Measurements from ENCODE around the gene HTD2.
"Not testable (repeated sequence)": the region's sequence is repeated elsewhere in the genome, so short reads cannot be mapped to it uniquely, and the experiment has no call there.

HTD2 gene

GRCh38 chr3:58333206-58334012 is 27.1 kb downstream of the HTD2 start:
- peak; percentile 6 to 18 for DNase-seq

- DNase-seq = no peak
Observed at GRCh38 chr3:58334013-58334321, 27.6 kb downstream of the HTD2 start.

- no peak for DNase-seq
Observed at GRCh38 chr3:58334506-58334884, 28.2 kb downstream of the HTD2 start.

GRCh38 chr3:58335652-58335947 is 29.3 kb downstream of the HTD2 start:
- no peak for DNase-seq

GRCh38 chr3:58336135-58336882 is 30.0 kb downstream of the HTD2 start:
- DNase-seq = no peak

GRCh38 chr3:58337190-58337589 is 30.9 kb downstream of the HTD2 start:
- DNase-seq = no peak

GRCh38 chr3:58339146-58339545 is 32.8 kb downstream of the HTD2 start:
- DNase-seq = not testable (repeated sequence)

- no peak for DNase-seq
Observed at GRCh38 chr3:58340594-58341244, 34.4 kb downstream of the HTD2 start.

GRCh38 chr3:58341376-58341775 is 35.1 kb downstream of the HTD2 start:
- no peak for DNase-seq

GRCh38 chr3:58342676-58343075 is 36.4 kb downstream of the HTD2 start:
- DNase-seq = no peak

- DNase-seq = no peak
Observed at GRCh38 chr3:58345457-58345856, 39.1 kb downstream of the HTD2 start.

- DNase-seq = no peak
Observed at GRCh38 chr3:58346368-58346767, 40.0 kb downstream of the HTD2 start.

GRCh38 chr3:58347984-58348383 is 41.7 kb downstream of the HTD2 start:
- DNase-seq = no peak

GRCh38 chr3:58349792-58350626 is 43.7 kb downstream of the HTD2 start:
- DNase-seq = no peak

GRCh38 chr3:58350627-58351013 is 44.3 kb downstream of the HTD2 start:
- DNase-seq = no peak

- DNase-seq = no peak
Observed at GRCh38 chr3:58351920-58352319, 45.6 kb downstream of the HTD2 start.

- no peak for DNase-seq
Observed at GRCh38 chr3:58352626-58353025, 46.3 kb downstream of the HTD2 start.

GRCh38 chr3:58353722-58354553 is 47.6 kb downstream of the HTD2 start:
- no peak for DNase-seq

GRCh38 chr3:58355179-58355578 is 48.9 kb downstream of the HTD2 start:
- no peak for DNase-seq

- DNase-seq = no peak
Observed at GRCh38 chr3:58356054-58356453, 49.7 kb downstream of the HTD2 start.

GRCh38 chr3:58357402-58357801 is 51.1 kb downstream of the HTD2 start:
- no peak for DNase-seq

- no peak for DNase-seq
Observed at GRCh38 chr3:58358092-58358491, 51.8 kb downstream of the HTD2 start.
